HL-60 (cell line): ENCODE data around the gene NF1.
A peak's percentile ranks its signal among the peaks of the same experiment; 100 is the strongest.
"Not testable (repeated sequence)": the region's sequence is repeated elsewhere in the genome, so short reads cannot be mapped to it uniquely, and the experiment has no call there.

ENCODE experiments used
- DNase-seq, 2 experiments: peaks; one replicate each; pipeline ENCODE4 v3.0.0-alpha.2; 2010 to 2020; ENCODE audit warnings: low read depth in 1 of 2, low spot score in 1 of 2
- H3K27ac ChIP-seq: fragments of 250-450 bp; sonication (Bioruptor Pico); replicated peaks from 2 replicates; pipeline ENCODE4 v1.5.1; 2020; ENCODE audit warnings: mild to moderate bottlenecking, moderate library complexity
- H3K27me3 ChIP-seq: fragments of 250-450 bp; sonication (Bioruptor Pico); 2 replicates; pipeline ENCODE4 v1.5.1; 2021; ENCODE audit warnings: mild to moderate bottlenecking, moderate library complexity; ENCODE audit not compliant: insufficient read depth, poor library complexity, severe bottlenecking
- H3K4me3 ChIP-seq: replicated peaks from 2 replicates; pipeline ENCODE4 v1.5.1; 2011; ENCODE audit warnings: mild to moderate bottlenecking, control low read depth, low read length; ENCODE audit not compliant: insufficient read depth
- CTCF ChIP-seq: IDR thresholded peaks from one replicate; pipeline ENCODE4 v1.5.1; 2011; ENCODE audit warnings: low read length, control low read depth, inconsistent platforms; ENCODE audit not compliant: insufficient read depth
- GABPA ChIP-seq: IDR thresholded peaks from 2 replicates; pipeline ENCODE4 v1.6.1; 2012; ENCODE audit warnings: low read depth
- POLR2AphosphoS5 ChIP-seq: IDR thresholded peaks from 2 replicates; pipeline ENCODE4 v1.6.1; 2012; ENCODE audit warnings: low read depth
- SPI1 ChIP-seq: IDR thresholded peaks from 2 replicates; pipeline ENCODE4 v1.6.1; 2012; ENCODE audit warnings: low read depth, mild to moderate bottlenecking, borderline replicate concordance
- TF ChIP-seq, protein P1 (sequence below): IDR thresholded peaks from 2 replicates; pipeline ENCODE4 v1.6.1; 2012; ENCODE audit warnings: low read depth; ENCODE audit not compliant: insufficient replicate concordance

NF1 gene

DNA sequence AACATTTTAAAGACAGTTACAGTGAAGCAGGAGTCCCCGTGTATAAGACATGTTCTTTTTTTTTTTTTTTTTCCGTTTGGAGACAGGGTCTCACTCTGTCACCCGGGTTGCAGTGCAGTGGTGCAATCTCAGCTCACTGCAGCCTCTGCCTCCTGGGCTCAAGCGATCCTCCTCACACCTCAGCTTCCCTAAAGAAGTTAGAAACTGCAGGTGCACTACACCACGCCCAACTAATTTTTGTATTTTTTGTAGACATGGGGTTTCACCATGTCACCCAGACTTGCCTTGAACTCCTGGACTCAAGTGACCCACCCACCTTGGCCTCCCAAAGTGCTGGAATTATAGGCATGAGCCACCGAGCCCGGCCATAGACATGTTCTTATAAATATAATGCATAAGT lies 216.1 kb downstream of the NF1 start:
- Histone ChIP-seq H3K27me3 (no peaks in the 10 kb centered on the region), H3K4me3 (peak overlapping the region; percentile 53)

GRCh38 chr17:31311526-31311925 lies 216.7 kb downstream of the NF1 start:
- H3K27ac ChIP-seq = peak overlapping the region; percentile 91
- TF ChIP-seq, protein P1, sequence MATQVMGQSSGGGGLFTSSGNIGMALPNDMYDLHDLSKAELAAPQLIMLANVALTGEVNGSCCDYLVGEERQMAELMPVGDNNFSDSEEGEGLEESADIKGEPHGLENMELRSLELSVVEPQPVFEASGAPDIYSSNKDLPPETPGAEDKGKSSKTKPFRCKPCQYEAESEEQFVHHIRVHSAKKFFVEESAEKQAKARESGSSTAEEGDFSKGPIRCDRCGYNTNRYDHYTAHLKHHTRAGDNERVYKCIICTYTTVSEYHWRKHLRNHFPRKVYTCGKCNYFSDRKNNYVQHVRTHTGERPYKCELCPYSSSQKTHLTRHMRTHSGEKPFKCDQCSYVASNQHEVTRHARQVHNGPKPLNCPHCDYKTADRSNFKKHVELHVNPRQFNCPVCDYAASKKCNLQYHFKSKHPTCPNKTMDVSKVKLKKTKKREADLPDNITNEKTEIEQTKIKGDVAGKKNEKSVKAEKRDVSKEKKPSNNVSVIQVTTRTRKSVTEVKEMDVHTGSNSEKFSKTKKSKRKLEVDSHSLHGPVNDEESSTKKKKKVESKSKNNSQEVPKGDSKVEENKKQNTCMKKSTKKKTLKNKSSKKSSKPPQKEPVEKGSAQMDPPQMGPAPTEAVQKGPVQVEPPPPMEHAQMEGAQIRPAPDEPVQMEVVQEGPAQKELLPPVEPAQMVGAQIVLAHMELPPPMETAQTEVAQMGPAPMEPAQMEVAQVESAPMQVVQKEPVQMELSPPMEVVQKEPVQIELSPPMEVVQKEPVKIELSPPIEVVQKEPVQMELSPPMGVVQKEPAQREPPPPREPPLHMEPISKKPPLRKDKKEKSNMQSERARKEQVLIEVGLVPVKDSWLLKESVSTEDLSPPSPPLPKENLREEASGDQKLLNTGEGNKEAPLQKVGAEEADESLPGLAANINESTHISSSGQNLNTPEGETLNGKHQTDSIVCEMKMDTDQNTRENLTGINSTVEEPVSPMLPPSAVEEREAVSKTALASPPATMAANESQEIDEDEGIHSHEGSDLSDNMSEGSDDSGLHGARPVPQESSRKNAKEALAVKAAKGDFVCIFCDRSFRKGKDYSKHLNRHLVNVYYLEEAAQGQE = no peak
- TF ChIP-seq SPI1 = no peak
- no peak for TF ChIP-seq GABPA
- TF ChIP-seq POLR2AphosphoS5 = no peak
- TF ChIP-seq CTCF = no peak

More for the DNA sequence above, 216.1 kb downstream of the NF1 start:
- TF ChIP-seq POLR2AphosphoS5 = peak; percentile 68
- TF ChIP-seq, protein P1 = no peak
- peak overlapping the region; percentile 91 for H3K27ac ChIP-seq
- peak in 1 of 2 experiments; percentile 78 for DNase-seq

GRCh38 chr17:31312223-31312622 lies 217.4 kb downstream of the NF1 start:
- H3K4me3 ChIP-seq = peak overlapping the region; percentile 53
- H3K27me3 ChIP-seq = not testable (repeated sequence)
- DNase-seq = peak; percentile 37 to 68
- peak overlapping the region; percentile 91 for H3K27ac ChIP-seq

More at GRCh38 chr17:31311526-31311925, 216.7 kb downstream of the NF1 start:
- H3K27me3 ChIP-seq = no peaks in the 10 kb centered on the region
- no peak for DNase-seq
- H3K4me3 ChIP-seq = peak overlapping the region; percentile 53

- no peaks in the 10 kb centered on the region for H3K27me3 ChIP-seq
- H3K4me3 ChIP-seq = peak within 1 kb of the TSS; percentile 53
- TF ChIP-seq, protein P1 = no peak
- H3K27ac ChIP-seq = peak within 1 kb of the TSS; percentile 91
- peak; percentile 55 to 71 for DNase-seq
These were observed 219.4 kb downstream of the NF1 start, which contains the start of gene EVI2B for GRCh38 chr17:31313982-31314781. TSS of gene EVI2B (minus strand) at chr17:31314054. CDS start at chr17:31305609, 8,445 bp downstream.
